GM19328 (cell line): ENCODE measurements around the gene SLC25A11.

ENCODE experiments used
- ATAC-seq: cut with Tn5 transposase; IDR thresholded peaks from one replicate; pipeline ENCODE4 v1.9.1; 2021; ENCODE audit warnings: mild to moderate bottlenecking, moderate library complexity; ENCODE audit not compliant: unreplicated experiment

Gene SLC25A11

GRCh38 chr17:4896332-4897197, 43.3 kb downstream of the SLC25A11 start:
- no peak for ATAC-seq

DNA sequence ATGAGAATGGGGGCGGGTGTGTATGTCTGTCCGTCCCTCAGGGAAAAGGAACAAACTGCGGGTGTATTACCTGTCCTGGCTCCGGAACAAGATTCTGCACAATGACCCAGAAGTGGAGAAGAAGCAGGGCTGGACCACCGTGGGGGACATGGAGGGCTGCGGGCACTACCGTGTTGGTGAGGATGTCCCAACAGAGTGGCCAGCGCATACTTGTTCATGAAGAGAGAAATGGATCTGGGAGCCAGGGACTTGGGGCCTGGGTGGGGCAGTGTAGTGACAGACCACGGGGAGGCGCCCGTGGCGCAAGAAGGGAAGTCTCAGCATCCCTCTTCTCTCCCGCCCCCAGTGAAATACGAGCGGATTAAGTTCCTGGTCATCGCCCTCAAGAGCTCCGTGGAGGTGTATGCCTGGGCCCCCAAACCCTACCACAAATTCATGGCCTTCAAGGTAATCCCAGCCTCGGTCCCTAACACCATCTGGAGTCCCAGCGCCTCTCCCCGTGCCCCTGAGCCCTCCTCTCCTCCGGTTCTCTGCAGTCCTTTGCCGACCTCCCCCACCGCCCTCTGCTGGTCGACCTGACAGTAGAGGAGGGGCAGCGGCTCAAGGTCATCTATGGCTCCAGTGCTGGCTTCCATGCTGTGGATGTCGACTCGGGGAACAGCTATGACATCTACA, 44.1 kb downstream of the SLC25A11 start:
- no peak for ATAC-seq

GRCh38 chr17:4895121-4895520, 44.7 kb downstream of the SLC25A11 start:
- ATAC-seq: no peak

DNA sequence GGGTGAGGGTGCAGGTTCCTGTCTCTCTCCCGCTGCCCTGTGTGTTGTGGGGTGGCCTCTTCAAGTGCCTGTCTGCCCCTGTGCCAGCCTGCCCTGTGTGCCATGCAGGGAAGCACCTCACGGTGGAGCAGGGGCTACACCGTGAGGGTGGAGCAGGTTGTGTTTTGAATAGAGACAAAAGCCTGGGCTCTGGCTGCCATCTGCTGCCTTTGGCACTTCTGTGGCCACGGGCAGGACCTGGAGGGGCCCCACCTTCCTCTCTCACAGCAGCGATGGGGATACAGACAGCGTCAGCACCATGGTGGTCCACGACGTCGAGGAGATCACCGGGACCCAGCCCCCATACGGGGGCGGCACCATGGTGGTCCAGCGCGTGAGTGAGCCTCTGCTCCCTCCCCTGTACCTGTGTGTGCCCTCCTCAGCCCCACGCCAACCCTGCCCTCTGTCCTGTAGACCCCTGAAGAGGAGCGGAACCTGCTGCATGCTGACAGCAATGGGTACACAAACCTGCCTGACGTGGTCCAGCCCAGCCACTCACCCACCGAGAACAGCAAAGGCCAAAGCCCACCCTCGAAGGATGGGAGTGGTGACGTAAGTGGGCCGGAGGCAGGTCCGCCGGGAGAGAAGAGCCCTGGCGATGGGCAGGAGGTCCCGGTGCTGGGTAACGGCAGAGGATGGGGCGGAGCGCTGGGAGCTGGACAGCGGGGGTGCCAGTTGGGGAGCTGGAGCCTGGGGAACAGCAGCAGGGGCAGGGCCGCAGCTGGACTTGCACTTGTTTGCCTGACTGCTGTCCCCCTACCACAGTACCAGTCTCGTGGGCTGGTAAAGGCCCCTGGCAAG, 45.9 kb downstream of the SLC25A11 start:
- ATAC-seq: no peak

DNA sequence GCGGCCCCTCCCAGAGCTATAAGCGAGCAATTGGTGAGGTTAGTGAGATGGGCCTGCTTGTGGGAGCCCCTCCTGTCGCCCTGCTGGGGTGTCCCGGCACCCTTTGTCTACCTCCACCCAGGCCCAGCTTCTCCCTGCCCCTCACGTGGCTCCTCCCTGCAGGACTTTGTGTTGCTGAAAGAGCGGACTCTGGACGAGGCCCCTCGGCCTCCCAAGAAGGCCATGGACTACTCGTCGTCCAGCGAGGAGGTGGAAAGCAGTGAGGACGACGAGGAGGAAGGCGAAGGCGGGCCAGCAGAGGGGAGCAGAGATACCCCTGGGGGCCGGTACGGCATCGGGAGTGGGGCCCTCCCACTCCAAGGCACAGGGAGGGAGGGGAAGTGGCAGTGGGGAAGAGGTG, 46.6 kb downstream of the SLC25A11 start:
- ATAC-seq: no peak

- no peak for ATAC-seq
Observed at GRCh38 chr17:4892499-4893221, 47.2 kb downstream of the SLC25A11 start.

GRCh38 chr17:4891411-4892410, 48.1 kb downstream of the SLC25A11 start:
- no peak for ATAC-seq

- ATAC-seq: no peak
Observed at GRCh38 chr17:4887581-4887980, 52.3 kb downstream of the SLC25A11 start.
